OCI-LY7 (cell line): ENCODE data around the gene ATP1B1.

Experiments used
- CTCF ChIP-seq: fragments of 200-600 bp; sonication (generic); conservative IDR thresholded peaks from 2 replicates; pipeline ENCODE4 v1.5.1; 2014; ENCODE audit warnings: mild to moderate bottlenecking, antibody characterized with exemption, low read length, moderate library complexity, mixed read lengths
- EZH2phosphoT487 ChIP-seq: fragments of 200-600 bp; sonication (generic); IDR thresholded peaks from 2 replicates; pipeline ENCODE4 v1.6.1; 2018; ENCODE audit warnings: low read depth, borderline replicate concordance, mild to moderate bottlenecking, mixed run types, antibody characterized with exemption, low read length, moderate library complexity, mixed read lengths

GRCh38 chr1:169060919-169061639 is 45.4 kb upstream of the ATP1B1 start:
- TF ChIP-seq CTCF = no peak
- no peak for TF ChIP-seq EZH2phosphoT487
